ELR (cell line): ENCODE measurements around the gene RNF41.

Experiments used
- DNase-seq: peaks from one replicate; pipeline ENCODE4 v3.0.0-alpha.2; 2015; ENCODE audit warnings: low read depth

The RNF41 gene

DNA sequence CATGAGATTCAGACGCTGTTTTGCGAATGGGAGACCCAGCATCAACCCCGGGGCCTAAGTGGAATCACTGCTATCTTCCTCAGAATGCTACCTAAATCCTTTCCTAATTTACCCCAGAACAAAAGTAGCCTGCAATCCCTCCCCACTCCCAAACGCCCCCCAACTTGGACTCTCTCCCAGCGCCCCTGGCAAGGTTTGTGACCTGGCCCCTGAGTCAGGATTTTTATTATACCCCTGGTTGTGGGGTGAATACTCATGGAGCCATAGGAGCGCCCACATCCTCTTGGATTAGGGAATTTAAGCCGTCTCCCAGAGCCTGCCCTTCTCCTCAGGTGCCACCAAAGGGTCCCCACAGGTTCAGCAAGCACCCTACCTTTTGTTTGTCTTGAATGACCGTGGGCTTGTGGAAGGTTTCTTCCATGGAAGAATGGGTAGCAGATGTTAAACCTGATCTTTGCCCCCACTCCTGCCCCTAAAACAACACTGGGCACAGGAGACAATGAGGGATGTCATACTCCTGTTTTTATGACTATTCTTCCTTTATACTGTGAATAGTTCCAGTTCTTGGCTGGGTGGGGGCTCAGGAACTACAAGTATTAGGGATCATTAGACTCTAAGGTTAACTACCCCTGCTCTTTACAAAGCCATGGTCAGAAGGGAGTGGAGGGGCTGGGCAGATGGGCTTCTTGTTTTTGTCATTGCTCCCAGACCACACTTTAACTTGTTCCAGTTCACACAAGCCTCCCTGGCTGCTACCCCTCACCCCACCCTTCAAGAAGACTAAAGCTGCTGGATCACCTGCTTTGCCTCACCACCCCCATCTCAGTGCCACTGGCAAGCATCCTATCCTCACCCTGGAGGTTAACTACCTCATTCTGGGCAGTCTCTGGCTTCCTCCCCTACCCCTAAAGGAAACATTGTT lies 68.7 kb downstream of the RNF41 start:
- peak; percentile 58 for DNase-seq
